Measurements from ENCODE around the gene PAQR9.

PAQR9 gene

DNA sequence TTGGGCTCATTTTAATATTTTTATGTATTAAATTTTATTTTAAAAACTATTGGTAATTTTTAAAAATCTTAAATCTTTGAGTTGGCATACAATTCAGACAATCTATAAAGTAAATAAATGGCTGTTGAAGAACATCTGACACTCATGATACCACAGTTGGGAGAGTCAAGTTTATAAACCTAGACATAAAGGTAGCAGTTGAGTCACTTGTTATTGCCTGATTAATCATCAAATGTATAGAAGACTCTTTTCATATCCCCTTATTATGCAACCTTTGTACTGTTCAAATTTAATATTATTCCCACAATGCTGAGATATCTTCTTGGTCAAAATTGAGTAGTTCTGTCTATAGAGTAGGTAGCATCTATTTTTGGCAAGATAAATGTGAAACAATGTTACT is 19.6 kb downstream of the PAQR9 start:
- no peak overlapping the region for H2BK12ac ChIP-seq (ENCODE audit: low read length)
- peaks cover 0 to 24% (median 4%) of the 10 kb centered on the region in 3 experiments for H3K27me3 ChIP-seq (ENCODE audit: control insufficient read depth in 3 of 3, insufficient read depth in 3 of 3, low read depth in 1 of 3, low read length in 3 of 3)
- no peak overlapping the region for H2AK5ac ChIP-seq (ENCODE audit: low read depth, low read length)
- H2BK15ac ChIP-seq (ENCODE audit: low read length), result no peak overlapping the region
- no peaks in the 10 kb centered on the region for H3K79me1 ChIP-seq (ENCODE audit: low read depth, low read length)
- no peaks in the 10 kb centered on the region for H3K36me3 ChIP-seq (replicated peaks in 1 of 2; ENCODE audit: control insufficient read depth in 2 of 2, insufficient read depth in 2 of 2, low read length in 2 of 2)
- no peak overlapping the region for H3K27ac ChIP-seq (replicated peaks; ENCODE audit: low read length)
- no peak overlapping the region for H4K91ac ChIP-seq (ENCODE audit: low read depth, low read length, poor library complexity)
- no peak overlapping the region for H2BK120ac ChIP-seq (ENCODE audit: low read depth, low read length)
- no peak overlapping the region for H2BK5ac ChIP-seq (ENCODE audit: low read length)
- H3K4me1 ChIP-seq (ENCODE audit: control insufficient read depth in 2 of 2, insufficient read depth in 1 of 2, low read depth in 1 of 2, low read length in 2 of 2), result no peaks in the 10 kb centered on the region
- H3K9me3 ChIP-seq (replicated peaks in 1 of 2; ENCODE audit: control insufficient read depth in 2 of 2, insufficient read depth in 1 of 2, low read depth in 1 of 2, low read length in 2 of 2), result no peaks in the 10 kb centered on the region
- H3K9ac ChIP-seq (ENCODE audit: low read depth, low read length, poor library complexity), result no peak overlapping the region
- no peak overlapping the region for H3K18ac ChIP-seq (ENCODE audit: low read length)
- no peak overlapping the region for H3K4me3 ChIP-seq (ENCODE audit: low read length in 2 of 2)
- H4K8ac ChIP-seq (ENCODE audit: low read depth, low read length), result no peak overlapping the region
- no peak for DNase-seq (ENCODE audit: low spot score)
- H3K4me2 ChIP-seq (ENCODE audit: insufficient read depth, low read length, poor library complexity, severe bottlenecking), result no peak overlapping the region
- no peak overlapping the region for H3K23ac ChIP-seq (ENCODE audit: low read depth, low read length, poor library complexity)
- no peak overlapping the region for H3K14ac ChIP-seq (ENCODE audit: low read length)
- no peak overlapping the region for H2AFZ ChIP-seq (ENCODE audit: low read length)
- H3K4ac ChIP-seq (ENCODE audit: low read length), result no peak overlapping the region

DNA sequence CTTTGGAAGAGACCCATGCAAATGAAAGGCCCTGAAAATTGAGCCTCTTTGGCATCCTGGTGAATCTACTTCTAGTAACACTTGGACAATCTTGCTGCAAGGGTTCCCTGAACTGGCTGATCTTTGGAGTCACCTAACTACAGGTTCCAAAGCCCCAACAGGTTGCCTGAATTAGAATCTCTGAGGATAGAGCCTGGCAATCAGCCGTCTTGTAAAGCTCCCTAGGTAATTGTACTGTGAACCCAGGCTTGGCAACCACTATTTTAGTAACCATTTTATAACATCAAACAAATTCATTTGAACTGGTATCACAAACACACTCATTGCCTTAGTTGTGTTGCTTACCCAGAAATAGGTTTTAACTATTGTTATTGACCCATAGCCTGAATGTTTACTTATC is 20.1 kb downstream of the PAQR9 start:
- H3K18ac ChIP-seq (ENCODE audit: low read length), result no peak overlapping the region
- no CpG with 5 or more reads among the region's 1 CpG for WGBS, 2 donors (ENCODE audit: extremely low coverage in 2 of 2, insufficient read length in 2 of 2, insufficient replicate concordance in 1 of 2)
- no peak overlapping the region for H3K4me3 ChIP-seq (ENCODE audit: low read length in 2 of 2)
- H3K79me1 ChIP-seq (ENCODE audit: low read depth, low read length), result no peaks in the 10 kb centered on the region
- H3K36me3 ChIP-seq (replicated peaks in 1 of 2; ENCODE audit: control insufficient read depth in 2 of 2, insufficient read depth in 2 of 2, low read length in 2 of 2), result no peaks in the 10 kb centered on the region
- no peak overlapping the region for H4K91ac ChIP-seq (ENCODE audit: low read depth, low read length, poor library complexity)
- no peak overlapping the region for H3K27ac ChIP-seq (replicated peaks; ENCODE audit: low read length)
- no peak overlapping the region for H3K23ac ChIP-seq (ENCODE audit: low read depth, low read length, poor library complexity)
- DNase-seq (ENCODE audit: low spot score), result no peak
- H3K4ac ChIP-seq (ENCODE audit: low read length), result no peak overlapping the region
- H2BK15ac ChIP-seq (ENCODE audit: low read length), result no peak overlapping the region
- no peak overlapping the region for H3K9ac ChIP-seq (ENCODE audit: low read depth, low read length, poor library complexity)
- no peak overlapping the region for H3K4me2 ChIP-seq (ENCODE audit: insufficient read depth, low read length, poor library complexity, severe bottlenecking)
- no peaks in the 10 kb centered on the region for H3K4me1 ChIP-seq (ENCODE audit: control insufficient read depth in 2 of 2, insufficient read depth in 1 of 2, low read depth in 1 of 2, low read length in 2 of 2)
- H4K8ac ChIP-seq (ENCODE audit: low read depth, low read length), result no peak overlapping the region
- H2AK5ac ChIP-seq (ENCODE audit: low read depth, low read length), result no peak overlapping the region
- no peak overlapping the region for H2BK120ac ChIP-seq (ENCODE audit: low read depth, low read length)
- no peak overlapping the region for H2BK5ac ChIP-seq (ENCODE audit: low read length)
- no peak overlapping the region for H2AFZ ChIP-seq (ENCODE audit: low read length)
- no peaks in the 10 kb centered on the region for H3K9me3 ChIP-seq (replicated peaks in 1 of 2; ENCODE audit: control insufficient read depth in 2 of 2, insufficient read depth in 1 of 2, low read depth in 1 of 2, low read length in 2 of 2)
- H3K27me3 ChIP-seq (ENCODE audit: control insufficient read depth in 3 of 3, insufficient read depth in 3 of 3, low read depth in 1 of 3, low read length in 3 of 3), result peaks cover 0 to 24% (median 4%) of the 10 kb centered on the region in 3 experiments
- no peak overlapping the region for H3K14ac ChIP-seq (ENCODE audit: low read length)
- H2BK12ac ChIP-seq (ENCODE audit: low read length), result no peak overlapping the region

GRCh38 chr3:142941373-142942123 is 21.9 kb downstream of the PAQR9 start:
- H3K4me1 ChIP-seq (ENCODE audit: control insufficient read depth in 2 of 2, insufficient read depth in 1 of 2, low read depth in 1 of 2, low read length in 2 of 2), result no peaks in the 10 kb centered on the region
- WGBS, 2 donors (ENCODE audit: extremely low coverage in 2 of 2, insufficient read length in 2 of 2, insufficient replicate concordance in 1 of 2), result no CpG with 5 or more reads among the region's 8 CpGs
- no peaks in the 10 kb centered on the region for H3K79me1 ChIP-seq (ENCODE audit: low read depth, low read length)

GRCh38 chr3:142940472-142940871 is 23.0 kb downstream of the PAQR9 start:
- Histone ChIP-seq H3K9me3 (replicated peaks in 1 of 2; ENCODE audit: control insufficient read depth in 2 of 2, insufficient read depth in 1 of 2, low read depth in 1 of 2, low read length in 2 of 2) (no peaks in the 10 kb centered on the region), H3K4ac (ENCODE audit: low read length) (no peak overlapping the region), H3K9ac (ENCODE audit: low read depth, low read length, poor library complexity) (no peak overlapping the region), H3K36me3 (replicated peaks in 1 of 2; ENCODE audit: control insufficient read depth in 2 of 2, insufficient read depth in 2 of 2, low read length in 2 of 2) (no peaks in the 10 kb centered on the region), H2AK5ac (ENCODE audit: low read depth, low read length) (no peak overlapping the region), H3K14ac (ENCODE audit: low read length) (no peak overlapping the region), H3K18ac (ENCODE audit: low read length) (no peak overlapping the region), H3K4me2 (ENCODE audit: insufficient read depth, low read length, poor library complexity, severe bottlenecking) (no peak overlapping the region), H4K91ac (ENCODE audit: low read depth, low read length, poor library complexity) (no peak overlapping the region), H3K4me1 (ENCODE audit: control insufficient read depth in 2 of 2, insufficient read depth in 1 of 2, low read depth in 1 of 2, low read length in 2 of 2) (no peaks in the 10 kb centered on the region), H3K27ac (replicated peaks; ENCODE audit: low read length) (no peak overlapping the region), H2BK15ac (ENCODE audit: low read length) (no peak overlapping the region), H4K8ac (ENCODE audit: low read depth, low read length) (no peak overlapping the region), H3K23ac (ENCODE audit: low read depth, low read length, poor library complexity) (no peak overlapping the region), H2BK120ac (ENCODE audit: low read depth, low read length) (no peak overlapping the region), H2AFZ (ENCODE audit: low read length) (no peak overlapping the region), H3K4me3 (ENCODE audit: low read length in 2 of 2) (no peak overlapping the region), H2BK5ac (ENCODE audit: low read length) (no peak overlapping the region), H3K27me3 (ENCODE audit: control insufficient read depth in 3 of 3, insufficient read depth in 3 of 3, low read depth in 1 of 3, low read length in 3 of 3) (peaks cover 0 to 23% (median 0%) of the 10 kb centered on the region in 3 experiments), H2BK12ac (ENCODE audit: low read length) (no peak overlapping the region), H3K79me1 (ENCODE audit: low read depth, low read length) (no peaks in the 10 kb centered on the region)
- WGBS, 2 donors (ENCODE audit: extremely low coverage in 2 of 2, insufficient read length in 2 of 2, insufficient replicate concordance in 1 of 2), result no CpG with 5 or more reads among the region's 4 CpGs
- DNase-seq (ENCODE audit: low spot score), result no peak

More at GRCh38 chr3:142941373-142942123, 21.9 kb downstream of the PAQR9 start:
- no peak overlapping the region for H2BK5ac ChIP-seq (ENCODE audit: low read length)
- no peaks in the 10 kb centered on the region for H3K36me3 ChIP-seq (replicated peaks in 1 of 2; ENCODE audit: control insufficient read depth in 2 of 2, insufficient read depth in 2 of 2, low read length in 2 of 2)
- no peaks in the 10 kb centered on the region for H3K9me3 ChIP-seq (replicated peaks in 1 of 2; ENCODE audit: control insufficient read depth in 2 of 2, insufficient read depth in 1 of 2, low read depth in 1 of 2, low read length in 2 of 2)
- no peak for DNase-seq (ENCODE audit: low spot score)
- H3K23ac ChIP-seq (ENCODE audit: low read depth, low read length, poor library complexity), result no peak overlapping the region
- no peak overlapping the region for H3K4me3 ChIP-seq (ENCODE audit: low read length in 2 of 2)
- H2AK5ac ChIP-seq (ENCODE audit: low read depth, low read length), result no peak overlapping the region
- no peak overlapping the region for H3K9ac ChIP-seq (ENCODE audit: low read depth, low read length, poor library complexity)
- no peak overlapping the region for H3K18ac ChIP-seq (ENCODE audit: low read length)
- H4K8ac ChIP-seq (ENCODE audit: low read depth, low read length), result no peak overlapping the region
- H3K4me2 ChIP-seq (ENCODE audit: insufficient read depth, low read length, poor library complexity, severe bottlenecking), result no peak overlapping the region
- H3K14ac ChIP-seq (ENCODE audit: low read length), result no peak overlapping the region
- no peak overlapping the region for H2BK12ac ChIP-seq (ENCODE audit: low read length)
- H4K91ac ChIP-seq (ENCODE audit: low read depth, low read length, poor library complexity), result no peak overlapping the region
- no peak overlapping the region for H3K27ac ChIP-seq (replicated peaks; ENCODE audit: low read length)
- H2BK120ac ChIP-seq (ENCODE audit: low read depth, low read length), result no peak overlapping the region
- H2AFZ ChIP-seq (ENCODE audit: low read length), result no peak overlapping the region
- H2BK15ac ChIP-seq (ENCODE audit: low read length), result no peak overlapping the region
- H3K27me3 ChIP-seq (ENCODE audit: control insufficient read depth in 3 of 3, insufficient read depth in 3 of 3, low read depth in 1 of 3, low read length in 3 of 3), result peaks cover 0 to 24% (median 0%) of the 10 kb centered on the region in 3 experiments
- no peak overlapping the region for H3K4ac ChIP-seq (ENCODE audit: low read length)

Data from neuronal stem cell (in vitro differentiated cells).